ENCODE measurements around the gene CALM3. TPM values are rescaled to one million over a fixed set of nuclear protein-coding genes. Genes with fewer than 3 reads are reported as not detected.

Gene CALM3
- total and polyA plus RNA-seq, 2 donors (not counting 3 experiments of a cell fraction or from before 2014, with no cell fraction given): 305 to 425 TPM

GRCh38 chr19:46625731-46626130, 24.6 kb downstream of the CALM3 start:
- H3K27ac ChIP-seq (ENCODE audit: insufficient read depth, low read depth, low read length): no peak overlapping the region
- H3K9ac ChIP-seq (replicated peaks; ENCODE audit: extremely low read depth, insufficient read depth, low read length): no peak overlapping the region
- no peaks in the 10 kb centered on the region for H3K27me3 ChIP-seq (ENCODE audit: control insufficient read depth in 2 of 2, insufficient read depth in 2 of 2, low read length in 2 of 2)
- FAIRE-seq: no peak
- dilution Hi-C loops (cut with MboI; ENCODE audit: extremely low pct_ligation_motif_present, low sequenced_read_pairs) (no loop called here), intact Hi-C loops (cut with micrococcal nuclease) (no loop called here)
- TF ChIP-seq MYC (IDR thresholded peaks at IDR 0.05; ENCODE audit: low read depth, low read length): no peak
- no peak for TF ChIP-seq EZH2 (IDR thresholded peaks at IDR 0.05; ENCODE audit: borderline replicate concordance, low read depth, low read length, severe bottlenecking)
- TF ChIP-seq JUN (IDR thresholded peaks at IDR 0.05; ENCODE audit: borderline replicate concordance, insufficient read depth, insufficient read length, low read depth): no peak
- no peak for TF ChIP-seq POLR2AphosphoS5 (IDR thresholded peaks at IDR 0.05; ENCODE audit: insufficient read depth, low read depth, low read length)
- no peak for TF ChIP-seq MAX (IDR thresholded peaks at IDR 0.05; ENCODE audit: insufficient read depth, insufficient read length)
- TF ChIP-seq FOS (IDR thresholded peaks at IDR 0.05; ENCODE audit: borderline replicate concordance, insufficient read depth, low read length): no peak
- TF ChIP-seq POLR2A (IDR thresholded peaks at IDR 0.05; ENCODE audit: low read depth, low read length): no peak
- TF ChIP-seq, protein P1, sequence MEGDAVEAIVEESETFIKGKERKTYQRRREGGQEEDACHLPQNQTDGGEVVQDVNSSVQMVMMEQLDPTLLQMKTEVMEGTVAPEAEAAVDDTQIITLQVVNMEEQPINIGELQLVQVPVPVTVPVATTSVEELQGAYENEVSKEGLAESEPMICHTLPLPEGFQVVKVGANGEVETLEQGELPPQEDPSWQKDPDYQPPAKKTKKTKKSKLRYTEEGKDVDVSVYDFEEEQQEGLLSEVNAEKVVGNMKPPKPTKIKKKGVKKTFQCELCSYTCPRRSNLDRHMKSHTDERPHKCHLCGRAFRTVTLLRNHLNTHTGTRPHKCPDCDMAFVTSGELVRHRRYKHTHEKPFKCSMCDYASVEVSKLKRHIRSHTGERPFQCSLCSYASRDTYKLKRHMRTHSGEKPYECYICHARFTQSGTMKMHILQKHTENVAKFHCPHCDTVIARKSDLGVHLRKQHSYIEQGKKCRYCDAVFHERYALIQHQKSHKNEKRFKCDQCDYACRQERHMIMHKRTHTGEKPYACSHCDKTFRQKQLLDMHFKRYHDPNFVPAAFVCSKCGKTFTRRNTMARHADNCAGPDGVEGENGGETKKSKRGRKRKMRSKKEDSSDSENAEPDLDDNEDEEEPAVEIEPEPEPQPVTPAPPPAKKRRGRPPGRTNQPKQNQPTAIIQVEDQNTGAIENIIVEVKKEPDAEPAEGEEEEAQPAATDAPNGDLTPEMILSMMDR (IDR thresholded peaks at IDR 0.05; ENCODE audit: extremely low read depth in 1 of 2, insufficient read depth in 1 of 2, low read depth in 1 of 2, low read length in 2 of 2): no peak
- no peak for TF ChIP-seq GATA2 (IDR thresholded peaks at IDR 0.05; ENCODE audit: insufficient read depth, insufficient read length, low read depth, low read length)
- H3K79me2 ChIP-seq (ENCODE audit: control insufficient read depth, insufficient read depth, low read length): no peaks in the 10 kb centered on the region
- ChIA-PET POLR2A (interaction anchor here (1.5 kb wide), 1 partner anchor 35 kb away, joined by 8 read pairs; the partner anchor contains the start of gene DACT3), CTCF (interaction anchor here (2.3 kb wide), 1 partner anchor 12 kb away, joined by 15 read pairs; no protein-coding TSS in a partner anchor)
- H3K4me1 ChIP-seq (ENCODE audit: control insufficient read depth, extremely low read depth, insufficient read depth, low read length): peaks cover 12% of the 10 kb centered on the region
- no peaks in the 10 kb centered on the region for H4K20me1 ChIP-seq (replicated peaks; ENCODE audit: control insufficient read depth, extremely low read depth, insufficient read depth, low read length)
- H3K9me1 ChIP-seq (replicated peaks; ENCODE audit: control insufficient read depth, extremely low read depth, insufficient read depth, low read length): no peaks in the 10 kb centered on the region
- no peaks in the 10 kb centered on the region for H3K9me3 ChIP-seq (replicated peaks; ENCODE audit: control insufficient read depth, insufficient read depth, low read length)
- H3K4me3 ChIP-seq (replicated peaks in 1 of 3; ENCODE audit: insufficient read depth in 1 of 3, low read depth in 1 of 3, low read length in 3 of 3): no peak overlapping the region
- H3K36me3 ChIP-seq (ENCODE audit: control insufficient read depth in 2 of 2, extremely low read depth in 1 of 2, insufficient read depth in 2 of 2, low read length in 2 of 2): no peaks in the 10 kb centered on the region
- BruUV-seq (replicated peaks): no TSS peak
- no peak overlapping the region for H3K4me2 ChIP-seq (ENCODE audit: insufficient read depth, low read length)
- H2AFZ ChIP-seq (ENCODE audit: low read depth, low read length): peak overlapping the region; percentile 89
- DNase-seq (ENCODE audit: low read depth, low spot score): no peak
